Measurements from ENCODE around the gene SYT15.

The SYT15 gene

DNA sequence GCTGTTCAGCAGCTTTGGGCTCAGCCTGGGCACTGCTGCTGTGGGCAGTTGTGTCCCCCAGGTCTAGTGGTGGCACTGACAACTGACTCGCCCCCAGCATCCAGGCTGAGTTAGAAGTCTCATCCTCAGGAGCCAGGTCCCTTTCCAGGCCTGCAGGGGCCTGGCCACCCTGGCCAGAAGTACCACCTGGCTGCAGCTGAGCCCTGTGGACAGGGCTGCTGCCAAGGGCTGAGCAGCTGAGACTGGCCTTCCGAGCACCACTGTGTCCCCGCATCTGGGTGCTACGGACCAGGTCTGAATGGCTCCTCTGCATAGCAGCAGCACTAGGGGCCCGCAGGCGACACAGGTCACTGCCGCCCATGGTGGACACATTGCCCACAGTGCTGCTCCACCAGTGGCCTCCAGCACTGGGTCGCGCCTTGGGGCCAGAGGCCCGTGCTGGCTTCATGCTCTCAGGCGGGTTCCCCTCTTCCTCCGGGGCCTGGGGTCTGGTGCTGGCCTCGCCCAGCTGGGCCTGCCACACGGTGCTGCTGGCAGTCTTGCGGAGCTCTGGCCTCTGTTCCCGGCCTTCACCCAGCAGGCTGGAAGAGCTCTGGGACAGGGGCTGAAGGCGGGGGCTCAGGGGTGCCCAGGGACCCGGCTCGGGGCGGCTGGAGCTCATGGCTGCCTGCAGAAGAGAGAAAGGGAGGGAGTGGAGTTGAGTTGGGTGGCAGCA lies 28.7 kb upstream of the SYT15 start:
- no peak for TF ChIP-seq EZH2 (optimal IDR thresholded peaks at IDR 0.05; ENCODE audit: low read depth, low read length)
- TF ChIP-seq, protein P1, sequence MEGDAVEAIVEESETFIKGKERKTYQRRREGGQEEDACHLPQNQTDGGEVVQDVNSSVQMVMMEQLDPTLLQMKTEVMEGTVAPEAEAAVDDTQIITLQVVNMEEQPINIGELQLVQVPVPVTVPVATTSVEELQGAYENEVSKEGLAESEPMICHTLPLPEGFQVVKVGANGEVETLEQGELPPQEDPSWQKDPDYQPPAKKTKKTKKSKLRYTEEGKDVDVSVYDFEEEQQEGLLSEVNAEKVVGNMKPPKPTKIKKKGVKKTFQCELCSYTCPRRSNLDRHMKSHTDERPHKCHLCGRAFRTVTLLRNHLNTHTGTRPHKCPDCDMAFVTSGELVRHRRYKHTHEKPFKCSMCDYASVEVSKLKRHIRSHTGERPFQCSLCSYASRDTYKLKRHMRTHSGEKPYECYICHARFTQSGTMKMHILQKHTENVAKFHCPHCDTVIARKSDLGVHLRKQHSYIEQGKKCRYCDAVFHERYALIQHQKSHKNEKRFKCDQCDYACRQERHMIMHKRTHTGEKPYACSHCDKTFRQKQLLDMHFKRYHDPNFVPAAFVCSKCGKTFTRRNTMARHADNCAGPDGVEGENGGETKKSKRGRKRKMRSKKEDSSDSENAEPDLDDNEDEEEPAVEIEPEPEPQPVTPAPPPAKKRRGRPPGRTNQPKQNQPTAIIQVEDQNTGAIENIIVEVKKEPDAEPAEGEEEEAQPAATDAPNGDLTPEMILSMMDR (IDR thresholded peaks at IDR 0.05; ENCODE audit: low read length), result no peak
- no peak for TF ChIP-seq EZH2phosphoT487 (IDR thresholded peaks at IDR 0.05; ENCODE audit: low read length)
- no peaks in the 10 kb centered on the region for H3K36me3 ChIP-seq (replicated peaks; ENCODE audit: insufficient read depth, low read length)
- H3K4me3 ChIP-seq (ENCODE audit: low read length), result no peak overlapping the region
- H3K9me3 ChIP-seq (replicated peaks; ENCODE audit: insufficient read depth, low read length), result no peaks in the 10 kb centered on the region
- H3K79me2 ChIP-seq (ENCODE audit: low read length), result no peaks in the 10 kb centered on the region
- H3K27ac ChIP-seq (ENCODE audit: low read length), result no peak overlapping the region
- H3K4me2 ChIP-seq (ENCODE audit: low read depth, low read length), result no peak overlapping the region
- DNase-seq, result no peak
- H2AFZ ChIP-seq (ENCODE audit: low read length), result no peak overlapping the region
- no peaks in the 10 kb centered on the region for H3K4me1 ChIP-seq (ENCODE audit: low read length)
- H3K27me3 ChIP-seq (replicated peaks; ENCODE audit: insufficient read depth, low read length), result peaks cover 18% of the 10 kb centered on the region
- H3K9me2 ChIP-seq (replicated peaks; ENCODE audit: insufficient read depth, low read length), result no peaks in the 10 kb centered on the region
- no peak overlapping the region for H3K9ac ChIP-seq (ENCODE audit: low read length)
- H3F3A ChIP-seq (ENCODE audit: insufficient read depth, low read length), result no peaks in the 10 kb centered on the region
- no peaks in the 10 kb centered on the region for H4K20me1 ChIP-seq (ENCODE audit: insufficient read depth, low read length)

DNA sequence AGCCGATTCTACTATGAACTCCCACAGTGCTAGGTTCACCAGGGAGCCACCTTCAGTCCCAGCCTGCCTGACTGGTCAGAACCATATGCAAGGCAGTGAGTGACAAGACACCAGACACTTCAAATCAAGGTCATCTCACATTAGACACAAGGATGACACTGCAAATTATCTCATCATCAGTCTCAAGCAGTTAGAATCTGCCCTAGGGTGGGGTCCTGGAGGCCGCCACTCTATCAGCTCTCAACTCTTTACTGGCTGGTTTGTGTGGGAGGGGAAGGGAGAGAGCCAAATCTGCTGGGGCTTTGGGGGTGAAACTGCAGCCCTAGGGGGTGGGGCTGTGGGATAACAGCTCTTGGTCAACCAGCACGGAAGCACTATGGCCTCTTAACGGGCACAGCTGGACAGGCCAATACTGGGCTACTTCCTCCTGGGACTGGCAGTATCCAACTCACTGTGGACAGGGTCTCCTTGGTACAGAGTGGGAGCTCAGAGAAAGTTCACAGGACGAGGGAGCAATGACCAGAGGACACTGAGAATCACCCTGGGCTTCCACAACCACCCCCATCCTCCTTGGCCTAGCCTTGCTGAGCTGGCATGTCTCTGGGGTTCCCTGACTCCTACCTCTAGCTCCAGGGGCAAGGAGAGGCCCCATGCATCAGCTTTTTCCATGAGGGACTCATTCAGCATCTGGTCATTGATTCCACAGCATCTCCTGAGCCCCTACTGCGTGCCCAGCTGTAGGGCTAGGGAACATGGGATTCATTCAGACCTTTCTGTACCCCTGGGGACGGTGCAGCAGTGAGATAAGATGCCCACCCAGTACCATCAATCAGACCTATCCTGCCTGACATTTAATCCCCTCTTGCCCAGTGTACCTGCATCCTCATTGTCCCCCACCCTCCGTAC lies 27.9 kb upstream of the SYT15 start:
- Histone ChIP-seq H3K9me3 (replicated peaks; ENCODE audit: insufficient read depth, low read length) (no peaks in the 10 kb centered on the region), H3K36me3 (replicated peaks; ENCODE audit: insufficient read depth, low read length) (no peaks in the 10 kb centered on the region), H3K4me2 (ENCODE audit: low read depth, low read length) (no peak overlapping the region), H3F3A (ENCODE audit: insufficient read depth, low read length) (no peaks in the 10 kb centered on the region), H4K20me1 (ENCODE audit: insufficient read depth, low read length) (no peaks in the 10 kb centered on the region), H3K27me3 (replicated peaks; ENCODE audit: insufficient read depth, low read length) (peaks cover 24% of the 10 kb centered on the region), H3K79me2 (ENCODE audit: low read length) (no peaks in the 10 kb centered on the region), H3K9me2 (replicated peaks; ENCODE audit: insufficient read depth, low read length) (no peaks in the 10 kb centered on the region), H3K4me3 (ENCODE audit: low read length) (no peak overlapping the region), H3K9ac (ENCODE audit: low read length) (no peak overlapping the region), H3K4me1 (ENCODE audit: low read length) (no peaks in the 10 kb centered on the region), H3K27ac (ENCODE audit: low read length) (no peak overlapping the region), H2AFZ (ENCODE audit: low read length) (no peak overlapping the region)
- no peak for TF ChIP-seq EZH2 (optimal IDR thresholded peaks at IDR 0.05; ENCODE audit: low read depth, low read length)
- TF ChIP-seq EZH2phosphoT487 (IDR thresholded peaks at IDR 0.05; ENCODE audit: low read length), result no peak
- TF ChIP-seq, protein P1 (IDR thresholded peaks at IDR 0.05; ENCODE audit: low read length), result no peak
- no peak for DNase-seq

DNA sequence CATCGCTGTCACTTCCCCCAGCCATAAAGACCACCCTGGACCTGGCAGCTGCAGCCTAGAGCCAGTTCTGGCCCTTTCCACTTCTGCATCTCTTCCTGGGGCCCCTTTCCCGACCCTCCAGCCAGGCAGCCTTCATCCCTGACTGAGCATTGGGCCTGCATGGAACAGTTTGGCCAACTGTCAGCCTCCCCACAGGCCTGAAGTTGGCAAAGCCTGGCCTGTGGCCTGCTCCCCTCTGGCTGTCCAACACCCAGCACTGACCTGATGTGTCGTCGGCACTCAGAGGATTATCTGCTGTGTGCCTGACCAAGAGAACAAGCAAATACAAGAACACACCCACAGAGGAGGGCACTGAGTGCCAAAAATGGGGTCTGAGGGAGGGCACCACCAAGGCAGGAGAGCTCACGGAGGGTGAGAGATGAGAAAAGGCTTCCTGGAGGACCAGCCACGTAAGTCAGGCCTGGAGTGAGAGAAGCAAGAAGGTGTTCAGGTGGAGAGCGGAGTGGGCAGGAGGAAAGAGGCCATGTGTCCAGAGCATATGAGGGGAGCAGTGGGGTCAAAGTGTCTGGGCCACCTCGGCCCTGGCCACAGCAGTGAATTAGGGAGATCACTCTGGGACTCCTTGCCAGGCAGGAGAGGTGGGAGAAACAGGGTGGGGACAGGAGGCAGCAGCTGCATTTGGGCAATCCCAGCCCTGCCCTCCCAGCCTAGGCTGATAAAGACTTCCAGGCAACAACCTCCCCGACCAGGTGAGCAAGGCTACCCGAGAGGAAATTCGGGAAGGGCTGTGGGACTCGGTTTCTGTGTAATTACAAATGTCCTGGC lies 27.0 kb upstream of the SYT15 start:
- Histone ChIP-seq H3K4me2 (ENCODE audit: low read depth, low read length) (no peak overlapping the region), H3K9ac (ENCODE audit: low read length) (no peak overlapping the region), H3K9me2 (replicated peaks; ENCODE audit: insufficient read depth, low read length) (no peaks in the 10 kb centered on the region), H3K9me3 (replicated peaks; ENCODE audit: insufficient read depth, low read length) (no peaks in the 10 kb centered on the region), H3K79me2 (ENCODE audit: low read length) (no peaks in the 10 kb centered on the region), H3K27me3 (replicated peaks; ENCODE audit: insufficient read depth, low read length) (peaks cover 26% of the 10 kb centered on the region), H3K4me1 (ENCODE audit: low read length) (no peaks in the 10 kb centered on the region), H3F3A (ENCODE audit: insufficient read depth, low read length) (no peaks in the 10 kb centered on the region), H4K20me1 (ENCODE audit: insufficient read depth, low read length) (no peaks in the 10 kb centered on the region), H3K36me3 (replicated peaks; ENCODE audit: insufficient read depth, low read length) (no peaks in the 10 kb centered on the region), H3K4me3 (ENCODE audit: low read length) (no peak overlapping the region), H2AFZ (ENCODE audit: low read length) (no peak overlapping the region), H3K27ac (ENCODE audit: low read length) (no peak overlapping the region)
- TF ChIP-seq, protein P1 (IDR thresholded peaks at IDR 0.05; ENCODE audit: low read length), result no peak
- no peak for TF ChIP-seq EZH2phosphoT487 (IDR thresholded peaks at IDR 0.05; ENCODE audit: low read length)
- TF ChIP-seq EZH2 (optimal IDR thresholded peaks at IDR 0.05; ENCODE audit: low read depth, low read length), result no peak
- no peak for DNase-seq

Measured in MM.1S (cell line).